DOHH2 (cell line): ENCODE measurements around the gene MXRA5.
"Not testable (repeated sequence)": the region's sequence is repeated elsewhere in the genome, so short reads cannot be mapped to it uniquely, and the experiment has no call there.

Source experiments
- H3F3A ChIP-seq: fragments of 200-600 bp; sonication (generic), shearing (Covaris generic); 2 replicates; pipeline ENCODE4 v1.6.0; 2016; ENCODE audit warnings: antibody characterized with exemption, mild to moderate bottlenecking; ENCODE audit not compliant: control insufficient read depth, insufficient read depth
- H3K27ac ChIP-seq: fragments of 200-600 bp; sonication (generic); 2 replicates; pipeline ENCODE4 v1.5.1; 2014; ENCODE audit warnings: low read depth, mild to moderate bottlenecking, low read length, moderate library complexity
- H3K27me3 ChIP-seq: fragments of 200-600 bp; sonication (generic); 2 replicates; pipeline ENCODE4 v1.6.1; 2014; ENCODE audit warnings: mild to moderate bottlenecking, low read length, mixed read lengths; ENCODE audit not compliant: control insufficient read depth
- H3K36me3 ChIP-seq: fragments of 200-600 bp; sonication (generic); 2 replicates; pipeline ENCODE4 v1.6.1; 2014; ENCODE audit warnings: mild to moderate bottlenecking, low read length, moderate library complexity, mixed read lengths; ENCODE audit not compliant: control insufficient read depth
- H3K4me1 ChIP-seq: fragments of 200-600 bp; sonication (generic); 2 replicates; pipeline ENCODE4 v1.6.1; 2014; ENCODE audit warnings: mild to moderate bottlenecking, low read length, mixed read lengths; ENCODE audit not compliant: control insufficient read depth
- H3K4me2 ChIP-seq: fragments of 200-600 bp; sonication (generic); 2 replicates; pipeline ENCODE4 v1.6.0; 2014; ENCODE audit warnings: mild to moderate bottlenecking, low read length, moderate library complexity
- H3K4me3 ChIP-seq: fragments of 200-600 bp; sonication (generic); 2 replicates; pipeline ENCODE4 v1.5.1; 2014; ENCODE audit warnings: mild to moderate bottlenecking, low read length, mixed read lengths
- H3K79me2 ChIP-seq: fragments of 200-600 bp; sonication (generic); 2 replicates; pipeline ENCODE4 v1.6.1; 2014; ENCODE audit warnings: mild to moderate bottlenecking, low read length, mixed read lengths; ENCODE audit not compliant: control insufficient read depth
- H3K9me2 ChIP-seq: fragments of 200-600 bp; sonication (generic); replicated peaks from 2 replicates; pipeline ENCODE4 v1.6.1; 2014; ENCODE audit warnings: mild to moderate bottlenecking, low read length, mixed read lengths; ENCODE audit not compliant: control insufficient read depth
- H3K9me3 ChIP-seq: fragments of 200-600 bp; sonication (generic); 2 replicates; pipeline ENCODE4 v1.6.1; 2014; ENCODE audit warnings: antibody characterized with exemption, low read length, mixed read lengths; ENCODE audit not compliant: control insufficient read depth, insufficient read depth
- H4K20me1 ChIP-seq: fragments of 200-600 bp; sonication (generic); 2 replicates; pipeline ENCODE4 v1.6.0; 2014; ENCODE audit warnings: low read depth, mild to moderate bottlenecking, antibody characterized with exemption, low read length, moderate library complexity; ENCODE audit not compliant: control insufficient read depth, insufficient read depth
- CTCF ChIP-seq: fragments of 200-600 bp; sonication (generic); IDR thresholded peaks from one replicate; pipeline ENCODE4 v1.5.1; 2014; ENCODE audit warnings: antibody characterized with exemption, mild to moderate bottlenecking, low read depth, low read length; ENCODE audit not compliant: poor library complexity, severe bottlenecking
- EZH2phosphoT487 ChIP-seq: fragments of 200-600 bp; sonication (generic); IDR thresholded peaks from 2 replicates; pipeline ENCODE4 v1.6.1; 2017; ENCODE audit warnings: borderline replicate concordance, mild to moderate bottlenecking, antibody characterized with exemption, low read length, moderate library complexity, mixed read lengths

The MXRA5 gene

GRCh38 chrX:3378156-3378555 is 31.7 kb upstream of the MXRA5 start:
- Histone ChIP-seq H3K27ac (no peak overlapping the region), H3K4me2 (no peak overlapping the region), H4K20me1 (no peaks in the 10 kb centered on the region), H3F3A (no peaks in the 10 kb centered on the region), H3K9me2 (no peaks in the 10 kb centered on the region), H3K4me1 (no peaks in the 10 kb centered on the region), H3K36me3 (no peaks in the 10 kb centered on the region), H3K9me3 (no peaks in the 10 kb centered on the region), H3K4me3 (no peak overlapping the region), H3K27me3 (no peaks in the 10 kb centered on the region), H3K79me2 (no peaks in the 10 kb centered on the region)
- TF ChIP-seq EZH2phosphoT487 (no peak), CTCF (no peak)

GRCh38 chrX:3377560-3377959 is 31.1 kb upstream of the MXRA5 start:
- Histone ChIP-seq H3F3A (no peaks in the 10 kb centered on the region), H4K20me1 (no peaks in the 10 kb centered on the region)
- no peak for TF ChIP-seq EZH2phosphoT487
- TF ChIP-seq CTCF: no peak

GRCh38 chrX:3375878-3376508 is 29.5 kb upstream of the MXRA5 start:
- H3K4me3 ChIP-seq, H3K79me2 ChIP-seq, H3K9me2 ChIP-seq, H3K36me3 ChIP-seq, H3K27ac ChIP-seq, H3F3A ChIP-seq, H3K4me2 ChIP-seq, H3K9me3 ChIP-seq, H3K27me3 ChIP-seq, H4K20me1 ChIP-seq, H3K4me1 ChIP-seq: not testable (repeated sequence)

More at GRCh38 chrX:3377560-3377959, 31.1 kb upstream of the MXRA5 start:
- Histone ChIP-seq H3K36me3 (no peaks in the 10 kb centered on the region), H3K4me1 (no peaks in the 10 kb centered on the region), H3K4me2 (no peak overlapping the region), H3K4me3 (no peak overlapping the region), H3K79me2 (no peaks in the 10 kb centered on the region), H3K9me2 (no peaks in the 10 kb centered on the region), H3K27me3 (no peaks in the 10 kb centered on the region), H3K9me3 (no peaks in the 10 kb centered on the region), H3K27ac (no peak overlapping the region)

GRCh38 chrX:3374108-3374800 is 27.8 kb upstream of the MXRA5 start:
- Histone ChIP-seq H3F3A (no peaks in the 10 kb centered on the region), H3K79me2 (no peaks in the 10 kb centered on the region)

More at GRCh38 chrX:3374108-3374800, 27.8 kb upstream of the MXRA5 start:
- TF ChIP-seq CTCF (no peak), EZH2phosphoT487 (no peak)
- Histone ChIP-seq H3K4me2 (no peak overlapping the region), H3K4me1 (no peaks in the 10 kb centered on the region), H3K27me3 (no peaks in the 10 kb centered on the region), H4K20me1 (no peaks in the 10 kb centered on the region), H3K9me3 (no peaks in the 10 kb centered on the region), H3K4me3 (no peak overlapping the region), H3K9me2 (no peaks in the 10 kb centered on the region), H3K27ac (no peak overlapping the region), H3K36me3 (no peaks in the 10 kb centered on the region)
